ENCODE results near the gene OR4A16.

Gene OR4A16

GRCh38 chr11:55342901-55343300 lies at the start of gene OR4A16:
Gene OR4A16, plus strand, starts transcription at chr11:55343201. Its CDS starts 0 bp downstream, at chr11:55343201.
- no peak for DNase-seq

GRCh38 chr11:55324500-55324899 lies 18.5 kb upstream of the OR4A16 start:
- no peak for DNase-seq

GRCh38 chr11:55345306-55345705 lies 2.3 kb downstream of the OR4A16 start:
- DNase-seq: no peak

GRCh38 chr11:55349032-55349431 lies 6.0 kb downstream of the OR4A16 start:
- DNase-seq: no peak

GRCh38 chr11:55357560-55358184 lies 14.7 kb downstream of the OR4A16 start:
- DNase-seq: no peak

- no peak for DNase-seq
Measured at GRCh38 chr11:55367674-55368073, 24.7 kb downstream of the OR4A16 start, which contains the start of gene OR4A15. Gene OR4A15, plus strand, starts transcription at chr11:55367974. Its CDS starts 0 bp downstream, at chr11:55367974.
